ENCODE measurements around the gene ST6GALNAC5. TPM values are rescaled to one million over a fixed set of nuclear protein-coding genes. Genes with fewer than 3 reads are reported as not detected.
"Not testable (repeated sequence)": the region's sequence is repeated elsewhere in the genome, so short reads cannot be mapped to it uniquely, and the experiment has no call there.

ST6GALNAC5 gene
- not detected in 2 replicates for total RNA-seq (2014; rRNA removed; shearing (Covaris generic))

GRCh38 chr1:76867342-76868130, at the start of gene ST6GALNAC5:
Gene ST6GALNAC5 (plus strand): TSS chr1:76867480.
- DNase-seq (ENCODE audit: low spot score): no peak

DNA sequence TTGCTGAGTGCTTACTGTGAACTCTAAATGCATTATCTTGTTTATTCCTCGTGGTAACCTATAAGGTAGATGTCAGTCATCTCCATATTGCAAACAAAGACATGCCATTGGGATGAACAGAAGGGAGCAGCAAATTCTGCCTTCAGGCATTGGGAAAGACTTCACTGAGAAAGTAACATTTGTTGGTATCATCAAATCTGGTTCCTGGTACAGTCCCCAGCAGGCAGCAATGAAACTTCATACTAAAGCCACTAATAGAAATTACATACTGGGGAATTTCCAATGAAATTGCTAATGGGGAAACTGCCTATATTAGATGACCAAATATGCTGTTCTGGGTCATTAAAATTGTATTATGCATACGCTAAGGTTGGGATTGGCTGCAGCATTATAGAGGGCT, 47.3 kb upstream of the ST6GALNAC5 start:
- DNase-seq (ENCODE audit: low spot score): no peak

DNA sequence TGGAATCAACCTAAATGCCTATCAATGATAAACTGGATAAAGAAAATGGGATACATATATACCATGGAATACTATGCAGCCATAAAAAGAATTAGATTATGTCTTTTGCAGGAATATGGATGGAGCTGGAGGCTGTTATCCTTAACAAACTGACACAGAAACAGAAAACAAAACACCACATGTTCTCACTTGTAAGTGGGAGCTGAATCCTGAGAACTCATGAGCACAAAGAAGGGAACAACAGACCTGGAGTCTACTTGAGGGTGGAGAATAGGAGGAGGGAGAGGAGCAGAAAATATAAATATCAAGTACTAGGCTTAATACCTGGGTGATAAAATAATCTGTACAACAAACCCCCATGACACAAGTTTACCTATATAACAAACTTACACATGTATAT, 44.3 kb upstream of the ST6GALNAC5 start:
- not testable (repeated sequence) for DNase-seq (ENCODE audit: low spot score)

- no peak for DNase-seq (ENCODE audit: low spot score)
Observed at GRCh38 chr1:76824106-76824505, 43.2 kb upstream of the ST6GALNAC5 start.

DNA sequence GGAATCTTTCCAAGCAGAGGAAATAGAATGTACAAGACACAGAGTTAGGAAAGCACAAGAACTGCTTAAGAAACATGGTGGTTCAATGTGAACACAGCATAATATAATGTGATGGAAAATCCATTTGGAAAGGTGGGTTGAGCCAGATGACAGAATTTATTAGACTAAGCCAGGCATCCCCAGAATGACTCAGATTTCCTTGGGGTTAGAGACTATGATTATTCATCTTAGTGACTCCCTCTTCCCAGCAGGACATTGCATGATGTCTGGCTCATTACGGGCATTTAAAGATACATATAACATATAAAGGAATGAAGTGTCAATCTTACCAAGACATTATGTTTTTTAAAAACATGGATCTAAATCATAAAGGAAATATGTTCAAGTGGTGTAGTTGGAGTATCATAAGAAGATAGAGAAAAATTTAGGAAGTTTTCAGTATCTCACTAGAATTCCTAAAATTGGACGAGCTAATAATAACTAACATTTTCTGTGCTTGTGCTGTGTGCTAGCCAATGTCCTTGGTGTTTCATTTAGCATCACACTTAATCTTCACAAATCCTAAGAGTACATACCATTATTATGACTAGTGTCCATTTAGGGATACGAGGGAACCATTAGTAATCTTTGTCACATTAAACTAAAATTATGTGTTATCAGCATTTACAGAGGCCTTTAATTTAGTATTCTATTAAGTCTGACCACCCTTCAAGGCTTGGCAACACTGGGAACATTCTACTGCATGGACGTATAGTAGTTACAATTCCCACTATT, 41.0 kb upstream of the ST6GALNAC5 start:
- no peak for DNase-seq (ENCODE audit: low spot score)

DNA sequence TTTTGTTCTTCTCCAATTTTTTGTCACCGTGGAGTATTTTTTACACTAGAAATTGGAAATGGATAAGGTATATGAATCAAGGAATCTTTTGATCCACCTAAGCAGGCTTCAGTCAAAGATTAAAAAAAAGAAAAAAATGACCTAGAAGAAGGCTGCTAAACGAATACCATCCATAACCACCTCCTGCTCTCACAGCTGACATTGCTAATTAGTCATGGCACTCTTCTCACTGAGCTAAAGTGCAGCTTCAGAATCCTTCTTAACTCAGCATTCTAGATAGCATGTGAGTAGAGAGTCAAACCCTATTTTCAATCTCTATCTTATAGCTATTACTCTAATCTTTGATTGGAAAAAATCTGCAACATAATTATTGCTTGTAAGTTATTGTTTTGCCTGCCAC, 40.2 kb upstream of the ST6GALNAC5 start:
- no peak for DNase-seq (ENCODE audit: low spot score)

DNA sequence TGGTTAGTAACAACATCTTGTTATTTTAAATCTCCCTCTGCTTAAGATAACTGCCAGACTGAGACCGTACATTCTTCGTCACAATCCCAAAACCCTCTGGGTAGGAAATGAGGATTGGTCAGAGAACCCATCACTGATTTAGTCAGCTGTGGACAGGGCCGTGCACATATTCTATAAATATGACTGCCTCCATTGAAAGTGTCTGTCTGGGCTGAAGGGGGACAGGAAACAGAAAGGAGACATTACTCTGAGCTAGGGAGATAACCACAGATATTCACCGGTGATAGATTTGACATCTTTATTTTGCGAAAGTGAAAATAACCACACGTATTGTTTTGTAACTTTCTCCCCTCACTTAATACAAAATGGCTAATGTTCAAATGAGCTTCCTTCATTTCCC, 36.9 kb upstream of the ST6GALNAC5 start:
- DNase-seq (ENCODE audit: low spot score): no peak

- no peak for DNase-seq (ENCODE audit: low spot score)
Observed at GRCh38 chr1:76832521-76832920, 34.8 kb upstream of the ST6GALNAC5 start.

- DNase-seq (ENCODE audit: low spot score): no peak
Observed at GRCh38 chr1:76833151-76833550, 34.1 kb upstream of the ST6GALNAC5 start.

GRCh38 chr1:76833856-76834255, 33.4 kb upstream of the ST6GALNAC5 start:
- no peak for DNase-seq (ENCODE audit: low spot score)

- no peak for DNase-seq (ENCODE audit: low spot score)
Observed at GRCh38 chr1:76835203-76835602, 32.1 kb upstream of the ST6GALNAC5 start.

GRCh38 chr1:76840278-76840677, 27.0 kb upstream of the ST6GALNAC5 start:
- DNase-seq (ENCODE audit: low spot score): no peak

DNA sequence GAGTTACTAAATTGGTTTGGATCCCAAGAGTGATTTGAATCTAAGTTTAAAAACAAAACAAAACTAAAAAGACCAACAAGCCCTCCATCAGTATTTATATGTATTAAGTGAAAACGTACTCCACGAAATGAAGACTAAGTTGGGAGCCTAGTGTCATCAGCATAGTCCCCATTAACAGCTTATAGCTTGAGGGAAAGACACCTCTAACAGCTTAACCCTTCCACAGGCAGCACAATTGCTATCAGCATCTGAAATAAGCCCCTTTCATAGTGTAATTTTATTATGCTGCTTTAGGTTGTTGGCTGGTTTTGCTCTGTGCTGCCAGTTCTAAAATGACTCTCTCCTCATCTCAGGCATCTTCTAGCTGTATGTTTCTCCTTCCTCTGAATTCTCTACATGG, 25.8 kb upstream of the ST6GALNAC5 start:
- no peak for DNase-seq (ENCODE audit: low spot score)

DNA sequence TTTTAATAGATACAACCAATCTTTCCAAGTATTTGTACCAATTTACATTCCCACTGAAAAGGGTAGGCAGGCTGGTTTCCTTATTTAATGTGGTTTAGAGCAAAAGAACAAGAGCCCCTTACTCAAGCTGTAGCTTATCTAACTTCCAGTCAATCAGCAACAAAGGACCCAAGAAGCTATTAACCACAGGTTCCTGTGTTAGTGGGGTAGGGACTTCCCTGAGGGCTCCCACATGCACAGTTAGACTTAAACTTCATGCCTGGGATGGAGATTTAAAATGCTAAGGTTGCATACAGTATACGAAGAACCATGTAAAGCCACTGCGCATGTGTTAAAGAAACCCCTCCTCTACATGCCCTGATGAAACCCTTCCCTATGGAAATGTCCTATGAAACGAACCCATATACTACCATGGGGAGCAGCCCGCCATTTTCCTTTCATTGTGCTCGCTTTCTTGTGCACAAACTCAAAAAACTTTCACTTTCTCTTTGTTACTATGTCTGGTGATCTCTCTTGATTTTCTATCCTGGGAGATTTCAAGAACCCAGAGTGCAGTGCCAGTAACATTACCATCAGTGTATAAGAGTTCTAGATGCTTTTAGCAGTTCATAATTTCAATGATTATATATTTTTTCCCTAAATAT, 23.3 kb upstream of the ST6GALNAC5 start:
- DNase-seq (ENCODE audit: low spot score): no peak

DNA sequence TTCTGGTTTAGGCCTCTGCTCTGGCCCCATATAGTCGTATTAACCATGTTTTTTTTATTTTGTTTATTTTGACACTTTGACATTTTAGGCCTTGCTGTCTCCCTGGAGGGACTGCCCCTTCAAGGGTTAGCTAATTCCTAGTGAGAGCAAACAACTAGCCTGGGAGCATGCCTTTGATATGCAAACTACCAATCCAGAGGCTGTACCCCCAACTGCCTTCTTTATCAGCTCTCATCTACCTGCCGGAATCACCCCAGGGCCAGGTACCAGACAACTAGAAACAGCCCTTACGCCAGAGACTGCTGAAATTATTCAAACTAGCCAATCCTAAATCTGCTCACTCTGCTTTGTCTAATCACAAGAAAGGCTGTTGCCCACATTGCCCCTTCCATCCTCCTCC, 13.0 kb upstream of the ST6GALNAC5 start:
- no peak for DNase-seq (ENCODE audit: low spot score)

GRCh38 chr1:76856104-76856503, 11.2 kb upstream of the ST6GALNAC5 start:
- DNase-seq (ENCODE audit: low spot score): no peak

GRCh38 chr1:76857138-76857537, 10.1 kb upstream of the ST6GALNAC5 start:
- no peak for DNase-seq (ENCODE audit: low spot score)

DNA sequence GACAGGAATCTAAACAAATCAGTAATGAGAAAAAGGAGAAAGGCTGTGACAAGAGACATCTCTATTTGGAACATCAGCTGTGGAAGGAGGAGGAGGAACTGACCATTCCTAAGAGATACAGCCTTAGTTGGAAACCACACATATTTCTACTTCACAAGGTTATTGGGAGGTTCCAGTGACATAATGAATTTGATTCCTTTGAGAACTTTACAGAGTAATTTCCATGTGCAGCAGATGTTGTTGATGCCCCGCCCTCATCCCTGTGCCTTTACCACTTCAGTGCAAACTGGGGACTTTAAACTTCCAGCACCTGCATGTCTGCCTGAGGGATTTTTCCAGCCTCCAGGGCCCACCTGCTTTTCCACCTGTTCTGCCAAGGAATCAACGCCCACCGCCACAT, 9.3 kb upstream of the ST6GALNAC5 start:
- no peak for DNase-seq (ENCODE audit: low spot score)

- no peak for DNase-seq (ENCODE audit: low spot score)
Observed at GRCh38 chr1:76861149-76861548, 6.1 kb upstream of the ST6GALNAC5 start.

GRCh38 chr1:76862447-76862846, 4.8 kb upstream of the ST6GALNAC5 start:
- no peak for DNase-seq (ENCODE audit: low spot score)

DNA sequence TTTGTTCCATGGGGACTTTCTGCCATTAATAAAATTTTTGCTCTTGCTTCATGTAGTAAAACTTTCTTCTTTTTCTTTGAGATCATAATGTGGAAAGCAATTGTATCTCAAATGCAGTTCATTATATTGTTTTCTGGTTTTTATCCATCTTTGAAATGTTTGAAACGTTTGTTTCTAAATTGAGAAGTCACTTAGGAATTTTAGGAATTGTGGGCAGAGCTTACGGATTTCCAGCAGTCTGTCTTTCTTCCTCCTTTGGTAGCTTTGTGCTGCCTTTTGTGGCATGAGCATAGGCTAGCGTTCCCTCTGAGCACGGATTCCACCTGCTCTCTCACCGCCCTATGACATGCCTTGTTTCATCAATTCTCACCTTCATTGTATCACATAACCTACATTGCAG, 2.9 kb upstream of the ST6GALNAC5 start:
- DNase-seq (ENCODE audit: low spot score): no peak

DNA sequence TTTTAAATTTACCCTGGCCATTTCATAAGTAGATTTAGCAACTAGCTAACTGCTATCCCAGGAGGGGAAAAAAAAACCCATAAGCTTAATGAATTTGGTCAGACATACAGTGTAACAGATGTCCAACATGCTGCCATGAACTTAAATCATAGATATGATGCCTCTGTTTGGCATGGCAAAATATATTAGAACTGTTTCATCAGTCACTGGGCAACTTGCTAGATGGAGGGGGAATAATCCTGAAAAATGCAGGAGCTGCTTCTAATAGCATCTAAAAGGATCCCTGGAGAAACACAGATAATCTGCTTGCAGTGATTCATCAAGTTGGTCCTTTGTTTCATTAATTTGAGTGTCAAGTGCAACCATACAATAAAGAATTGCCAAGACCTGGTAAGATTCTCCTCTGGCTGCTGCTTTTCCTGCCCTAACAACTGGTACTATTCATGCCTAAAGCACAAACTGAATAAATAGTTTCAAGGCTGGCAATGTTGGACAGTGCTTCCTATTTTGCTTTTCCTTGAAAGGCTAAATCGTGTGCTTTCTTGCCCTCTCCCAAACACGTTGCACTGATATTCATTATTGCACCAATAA, 1.5 kb upstream of the ST6GALNAC5 start:
- DNase-seq (ENCODE audit: low spot score): no peak
